Measurements from ENCODE around the gene KCNK7. TPM values are rescaled to one million over a fixed set of nuclear protein-coding genes. Genes with fewer than 3 reads are reported as not detected.
A peak's percentile ranks its signal among the peaks of the same experiment; 100 is the strongest.

The KCNK7 gene
- total RNA-seq, 4 donors from 2014 or later = 1.2 TPM; not detected in 3

- Histone ChIP-seq H3K27me3 (no peaks in the 10 kb centered on the region), H3K36me3 (peaks cover 12 to 14% of the 10 kb centered on the region in 2 donors), H3K4me3 (replicated peaks in 1 of 3) (no peak overlapping the region), H3K9me3 (no peaks in the 10 kb centered on the region), H3K27ac (no peak overlapping the region), H3K4me1 (peaks cover 0 to 4% of the 10 kb centered on the region in 2 donors)
- intact Hi-C loops (cut with DNase I) = no loop called here
- no peak for DNase-seq
- WGBS, 2 donors = 79 to 83% methylated on average over 16 to 17 of the region's 26 CpGs
- TF ChIP-seq POLR2A (IDR thresholded peaks at IDR 0.05) (no peak), CTCF (IDR thresholded peaks at IDR 0.05) (peak; percentile 15 to 53 (median 29))
Observed at GRCh38 chr11:65593518-65594414, 1.8 kb downstream of the KCNK7 start.

- intact Hi-C loops (cut with DNase I) = no loop called here
- no peak overlapping the region for H3K27ac ChIP-seq
- no peak overlapping the region for H3K4me3 ChIP-seq (replicated peaks in 1 of 3)
- no peak for TF ChIP-seq CTCF (IDR thresholded peaks at IDR 0.05)
- TF ChIP-seq POLR2A (IDR thresholded peaks at IDR 0.05) = no peak
- DNase-seq = no peak
- H3K27me3 ChIP-seq = no peaks in the 10 kb centered on the region
- H3K36me3 ChIP-seq = peaks cover 4 to 6% of the 10 kb centered on the region in 2 donors
- 67 to 73% methylated on average over 18 to 19 of the region's 22 CpGs for WGBS, 2 donors
- H3K4me1 ChIP-seq = peaks cover 4 to 7% of the 10 kb centered on the region in 2 donors
- no peaks in the 10 kb centered on the region for H3K9me3 ChIP-seq
Observed at GRCh38 chr11:65592858-65593517, 2.6 kb downstream of the KCNK7 start.

- Histone ChIP-seq H3K9me3 (no peaks in the 10 kb centered on the region), H3K36me3 (no peaks in the 10 kb centered on the region), H3K27me3 (no peaks in the 10 kb centered on the region), H3K27ac (peak overlapping the region in 2 of 3 donors; percentile 4 to 47), H3K4me3 (replicated peaks in 1 of 3) (no peak overlapping the region), H3K4me1 (peaks cover 4 to 13% of the 10 kb centered on the region in 2 donors)
- peak; percentile 54 to 62 for DNase-seq
- peak in 3 of 6 experiments; percentile 12 to 47 (median 36) for TF ChIP-seq CTCF (IDR thresholded peaks at IDR 0.05)
- no peak for TF ChIP-seq POLR2A (IDR thresholded peaks at IDR 0.05)
- 35 to 37% methylated on average over 30 to 37 of the region's 106 CpGs for WGBS, 2 donors
- intact Hi-C loops (cut with DNase I) = no loop called here
Observed at GRCh38 chr11:65591939-65592857, 3.4 kb downstream of the KCNK7 start.

- H3K27ac ChIP-seq = no peak overlapping the region
- intact Hi-C loops (cut with DNase I) = no loop called here
Observed at GRCh38 chr11:65590240-65590738, 5.3 kb downstream of the KCNK7 start.

More at GRCh38 chr11:65590240-65590738, 5.3 kb downstream of the KCNK7 start:
- 61 to 67% methylated on average over 5 to 7 of the region's 8 CpGs for WGBS, 2 donors
- no peak for DNase-seq
- no peaks in the 10 kb centered on the region for H3K36me3 ChIP-seq
- H3K9me3 ChIP-seq = no peaks in the 10 kb centered on the region
- H3K4me3 ChIP-seq (replicated peaks in 1 of 3) = no peak overlapping the region
- no peaks in the 10 kb centered on the region for H3K27me3 ChIP-seq
- peaks cover 4 to 18% of the 10 kb centered on the region in 2 donors for H3K4me1 ChIP-seq
- TF ChIP-seq CTCF (IDR thresholded peaks at IDR 0.05) (no peak), POLR2A (IDR thresholded peaks at IDR 0.05) (no peak)

Data from thyroid gland (tissue), 4 donors.